Smooth muscle cell (in vitro differentiated cells): ENCODE data around the gene CCZ1. TPM values are rescaled to one million over a fixed set of nuclear protein-coding genes. Genes with fewer than 3 reads are reported as not detected.
"Not testable (repeated sequence)": the region's sequence is repeated elsewhere in the genome, so short reads cannot be mapped to it uniquely, and the experiment has no call there.

ENCODE experiments used
- DNase-seq: peaks from one replicate; lab custom pipeline; 2025; ENCODE audit not compliant: unreplicated experiment; lab: John Stamatoyannopoulos, UW
- H2AFZ ChIP-seq: fragments of 200-600 bp; sonication (generic); 2 replicates; pipeline ENCODE4 v1.6.0; 2016; ENCODE audit warnings: antibody characterized with exemption, low read depth, mild to moderate bottlenecking
- H3F3A ChIP-seq: fragments of 200-600 bp; sonication (generic); 2 replicates; pipeline ENCODE4 v1.6.0; 2017; ENCODE audit warnings: antibody characterized with exemption, low read depth
- H3K27ac ChIP-seq: fragments of 200-600 bp; sonication (generic); 2 replicates; pipeline ENCODE4 v1.5.1; 2016; ENCODE audit warnings: low read depth, mild to moderate bottlenecking
- H3K27me3 ChIP-seq: fragments of 200-600 bp; sonication (generic); 2 replicates; pipeline ENCODE4 v1.6.1; 2016; ENCODE audit warnings: low read depth, mild to moderate bottlenecking
- H3K36me3 ChIP-seq: fragments of 200-600 bp; sonication (generic); 2 replicates; pipeline ENCODE4 v1.5.1; 2016; ENCODE audit warnings: low read depth
- H3K4me1 ChIP-seq: fragments of 200-600 bp; sonication (generic); 2 replicates; pipeline ENCODE4 v1.5.1; 2016; ENCODE audit warnings: low read depth
- H3K4me2 ChIP-seq: fragments of 200-600 bp; sonication (generic); 2 replicates; pipeline ENCODE4 v1.6.0; 2016; ENCODE audit warnings: mild to moderate bottlenecking
- H3K4me3 ChIP-seq: fragments of 200-600 bp; sonication (generic); 2 replicates; pipeline ENCODE4 v1.5.1; 2016; ENCODE audit warnings: mild to moderate bottlenecking
- H3K79me2 ChIP-seq: fragments of 200-600 bp; sonication (generic); 2 replicates; pipeline ENCODE4 v1.6.0; 2016; ENCODE audit warnings: low read depth, mild to moderate bottlenecking
- H3K9ac ChIP-seq: fragments of 200-600 bp; sonication (generic); 2 replicates; pipeline ENCODE4 v1.6.0; 2016; ENCODE audit warnings: low read depth
- H3K9me3 ChIP-seq: fragments of 200-600 bp; sonication (generic); replicated peaks from 2 replicates; pipeline ENCODE4 v1.5.1; 2016; ENCODE audit warnings: low read depth
- H4K20me1 ChIP-seq: fragments of 200-600 bp; sonication (generic); 2 replicates; pipeline ENCODE4 v1.6.0; 2016; ENCODE audit warnings: low read depth
- WGBS: methylation state at CpG from one replicate; pipeline ENCODE4 v1.1.7; 2016; ENCODE audit warnings: low lambda C conversion rate; 5-methylcytosine and 5-hydroxymethylcytosine counted together
- polyA plus RNA-seq: library from polyadenylated mRNA; unstranded; fragments of >200 nt; fragmentation: Nextera tagmentation; extraction: Ambion mirVana; gene quantifications from 2 replicates; pipeline ENCODE4 v1.2.1, GENCODE V29; 2016
- small RNA-seq: library from RNA; depleted of rRNA; stranded (forward); fragments of <200 nt; gene quantifications from one replicate; pipeline ENCODE3, GENCODE V24; 2014
- total RNA-seq: library from RNA; depleted of rRNA; stranded (reverse); fragments of >200 nt; gene quantifications from 2 replicates; pipeline ENCODE4 v1.2.3, GENCODE V29; 2014

CCZ1 gene
- total and polyA plus RNA-seq, 2 experiments from 2014 or later = 102 to 104 TPM

GRCh38 chr7:5973580-5973979, 75.0 kb downstream of the CCZ1 start:
- H3K9ac ChIP-seq, H2AFZ ChIP-seq, H3K9me3 ChIP-seq, H3K27ac ChIP-seq, H3K27me3 ChIP-seq, H3K4me1 ChIP-seq, H4K20me1 ChIP-seq, H3K79me2 ChIP-seq, DNase-seq, H3K36me3 ChIP-seq, H3F3A ChIP-seq, H3K4me2 ChIP-seq, H3K4me3 ChIP-seq: not testable (repeated sequence)
- whole genome bisulfite sequencing = no CpG with 5 or more reads among the region's 8 CpGs

Small RNA genes within 50 kb of the gene (small RNA-seq; reads per million reads assigned to genes)
- not detected for gene RN7SL556P

Other genes starting within 250 kb of the CCZ1 start
- 23.5 and 26.3 TPM in 2 replicates for gene RNF216, start 117.1 kb upstream of the CCZ1 start, total RNA-seq
- 27.4 and 28.1 TPM in 2 replicates for gene RNF216, start 117.1 kb upstream of the CCZ1 start, polyA plus RNA-seq
- gene OCM, start 17.9 kb upstream of the CCZ1 start, total RNA-seq = not detected in 2 replicates
- gene OCM, start 17.9 kb upstream of the CCZ1 start, polyA plus RNA-seq = not detected in 2 replicates
- gene RSPH10B, start 72.0 kb downstream of the CCZ1 start, total RNA-seq = 0.04 TPM in 1 of 2 replicates, not detected in the other
- gene RSPH10B, start 72.0 kb downstream of the CCZ1 start, polyA plus RNA-seq = not detected in 2 replicates
- 8.8 and 14.3 TPM in 2 replicates for gene PMS2, start 110.3 kb downstream of the CCZ1 start, total RNA-seq
- gene PMS2, start 110.3 kb downstream of the CCZ1 start, polyA plus RNA-seq = 5.4 and 7.2 TPM in 2 replicates
- 28.5 and 43.7 TPM in 2 replicates for gene AIMP2, start 110.5 kb downstream of the CCZ1 start, total RNA-seq
- gene AIMP2, start 110.5 kb downstream of the CCZ1 start, polyA plus RNA-seq = 30.1 and 43.4 TPM in 2 replicates
- gene ANKRD61, start 132.6 kb downstream of the CCZ1 start, total RNA-seq = not detected in 2 replicates
- gene ANKRD61, start 132.6 kb downstream of the CCZ1 start, polyA plus RNA-seq = 0.16 and 0.70 TPM in 2 replicates
- 138 and 141 TPM in 2 replicates for gene EIF2AK1, start 160.4 kb downstream of the CCZ1 start, total RNA-seq
- gene EIF2AK1, start 160.4 kb downstream of the CCZ1 start, polyA plus RNA-seq = 95.5 and 106 TPM in 2 replicates
- gene USP42, start 206.2 kb downstream of the CCZ1 start, total RNA-seq = 7.8 and 12.1 TPM in 2 replicates
- 12.6 and 15.0 TPM in 2 replicates for gene USP42, start 206.2 kb downstream of the CCZ1 start, polyA plus RNA-seq